H1 (cell line): Measurements from ENCODE around the gene PLPP2. TPM values are rescaled to one million over a fixed set of nuclear protein-coding genes. Genes with fewer than 3 reads are reported as not detected.

ENCODE experiments used
- CTCF ChIA-PET: fragments of 300-600 bp; sonication (Branson Sonifier 250); formaldehyde crosslinking; loops from one replicate; lab custom pipeline; 2021; ENCODE audit not compliant: partially characterized antibody; lab: Charles Lee
- POLR2A ChIA-PET: fragments of 300-600 bp; sonication (Branson Sonifier 250); formaldehyde crosslinking; loops from one replicate; lab custom pipeline; 2021; ENCODE audit warnings: inconsistent platforms; ENCODE audit not compliant: partially characterized antibody; lab: Charles Lee
- DNase-seq, 2 experiments: peaks; one replicate each; pipeline versions ENCODE4 v3.0.0 to v3.0.0-alpha.2; 2010 to 2022; ENCODE audit warnings: low spot score in 2 of 2, low read depth in 1 of 2, mixed read lengths in 1 of 2
- FAIRE-seq: peaks from 2 replicates; lab custom pipeline; 2011; peaks lifted over from hg19 to GRCh38; lab: Jason Lieb, UNC
- H2AFZ ChIP-seq: 2 replicates; pipeline ENCODE4 v1.8.1; 2012; ENCODE audit warnings: low read length, inconsistent platforms
- H2AK5ac ChIP-seq: 2 replicates; pipeline ENCODE4 v1.6.1; 2013; ENCODE audit warnings: low read depth, low read length
- H2BK120ac ChIP-seq: replicated peaks from 2 replicates; pipeline ENCODE3; 2013; ENCODE audit warnings: low read depth, low read length, inconsistent platforms
- H2BK12ac ChIP-seq: 2 replicates; pipeline ENCODE4 v1.6.1; 2013; ENCODE audit warnings: low read depth, low read length
- H2BK15ac ChIP-seq: 2 replicates; pipeline ENCODE4 v1.6.1; 2013; ENCODE audit warnings: low read length
- H2BK20ac ChIP-seq: 2 replicates; pipeline ENCODE4 v1.6.1; 2013; ENCODE audit warnings: low read length
- H2BK5ac ChIP-seq: 2 replicates; pipeline ENCODE4 v1.6.1; 2013; ENCODE audit warnings: low read depth, low read length
- H3K14ac ChIP-seq: 2 replicates; pipeline ENCODE4 v1.6.1; 2013; ENCODE audit warnings: inconsistent platforms; ENCODE audit not compliant: insufficient read length
- H3K18ac ChIP-seq: 2 replicates; pipeline ENCODE4 v1.6.1; 2013; ENCODE audit warnings: low read length; ENCODE audit errors: extremely low read depth
- H3K23ac ChIP-seq: 2 replicates; pipeline ENCODE4 v1.6.1; 2013; ENCODE audit warnings: inconsistent platforms; ENCODE audit not compliant: insufficient read length
- H3K23me2 ChIP-seq: 2 replicates; pipeline ENCODE4 v1.6.1; 2013; ENCODE audit warnings: low read depth, low read length
- H3K27ac ChIP-seq: 2 replicates; pipeline ENCODE4 v1.6.1; 2011; ENCODE audit warnings: low read depth, low read length, inconsistent platforms
- H3K27me3 ChIP-seq, 4 experiments: replicated peaks in 1 of 4; 1 replicate in 1 of 4; 2 replicates in 3 of 4; pipeline versions ENCODE4 v1.6.1 to v1.8.1; 2011 to 2013; ENCODE audit warnings: low read length in 3 of 4, mild to moderate bottlenecking in 3 of 4, inconsistent platforms in 2 of 4, mixed read lengths in 2 of 4, moderate library complexity in 1 of 4; ENCODE audit not compliant: control insufficient read depth in 3 of 4, insufficient read depth in 3 of 4; ENCODE audit errors: extremely low read depth in 1 of 4
- H3K36me3 ChIP-seq, 4 experiments: 2 replicates each; pipeline versions ENCODE4 v1.6.1 to v1.8.1; 2011 to 2013; ENCODE audit warnings: mild to moderate bottlenecking in 4 of 4, low read length in 3 of 4, moderate library complexity in 2 of 4, control low read depth in 1 of 4, inconsistent platforms in 1 of 4; ENCODE audit not compliant: insufficient read depth in 4 of 4, control insufficient read depth in 2 of 4
- H3K4ac ChIP-seq: replicated peaks from 2 replicates; pipeline ENCODE3; 2013; ENCODE audit warnings: low read length, low read depth, mixed read lengths, inconsistent platforms; ENCODE audit not compliant: insufficient read length
- H3K4me1 ChIP-seq, 4 experiments: replicated peaks in 1 of 4; 1 replicate in 1 of 4; 2 replicates in 3 of 4; pipeline versions ENCODE4 v1.6.1 to v1.8.1; 2011 to 2013; ENCODE audit warnings: low read length in 3 of 4, inconsistent platforms in 2 of 4, mixed read lengths in 1 of 4; ENCODE audit not compliant: insufficient read depth in 4 of 4, control insufficient read depth in 3 of 4
- H3K4me2 ChIP-seq, 2 experiments: 2 replicates each; pipeline versions ENCODE4 v1.6.1 to v1.8.1; 2011 to 2013; ENCODE audit warnings: low read depth in 2 of 2, low read length in 2 of 2, control low read depth in 1 of 2, inconsistent platforms in 1 of 2, mild to moderate bottlenecking in 1 of 2; ENCODE audit not compliant: insufficient read depth in 1 of 2
- H3K4me3 ChIP-seq, 4 experiments: fragments of 200-600, 300-600 bp in 1 of 4; sonication (generic), shearing (Covaris generic), sonication (Bioruptor Twin) in 1 of 4; 2 replicates each; pipeline versions ENCODE4 v1.5.1 to v1.8.1; 2011 to 2016; ENCODE audit warnings: low read length in 4 of 4, low read depth in 3 of 4, control low read depth in 2 of 4, inconsistent platforms in 2 of 4, mild to moderate bottlenecking in 2 of 4, mixed read lengths in 1 of 4, moderate library complexity in 1 of 4; ENCODE audit not compliant: insufficient read depth in 2 of 4; ENCODE audit errors: extremely low read depth in 1 of 4
- H3K56ac ChIP-seq: replicated peaks from 2 replicates; pipeline ENCODE3; 2013; ENCODE audit warnings: low read depth, mild to moderate bottlenecking, mixed read lengths, low read length, inconsistent platforms; ENCODE audit not compliant: insufficient read length
- H3K79me1 ChIP-seq: 2 replicates; pipeline ENCODE4 v1.6.1; 2013; ENCODE audit warnings: low read depth, low read length, control low read depth
- H3K79me2 ChIP-seq, 2 experiments: 2 replicates each; pipeline versions ENCODE4 v1.6.1 to v1.8.1; 2012 to 2013; ENCODE audit warnings: low read length in 2 of 2, mild to moderate bottlenecking in 2 of 2, inconsistent platforms in 1 of 2; ENCODE audit not compliant: insufficient read depth in 2 of 2, control insufficient read depth in 1 of 2
- H3K9ac ChIP-seq, 4 experiments: replicated peaks in 1 of 4; 1 replicate in 1 of 4; 2 replicates in 3 of 4; pipeline versions ENCODE4 v1.6.1 to v1.8.1; 2011 to 2013; ENCODE audit warnings: low read depth in 3 of 4, low read length in 3 of 4, control low read depth in 2 of 4, mild to moderate bottlenecking in 2 of 4, moderate library complexity in 2 of 4, inconsistent platforms in 1 of 4; ENCODE audit errors: extremely low read depth in 1 of 4
- H3K9me3 ChIP-seq, 2 experiments: 2 replicates each; pipeline versions ENCODE4 v1.6.1 to v1.8.1; 2012 to 2013; ENCODE audit warnings: mild to moderate bottlenecking in 2 of 2, moderate library complexity in 2 of 2, control low read depth in 1 of 2, inconsistent platforms in 1 of 2, low read depth in 1 of 2, low read length in 1 of 2, mixed read lengths in 1 of 2; ENCODE audit not compliant: insufficient read depth in 2 of 2
- H4K20me1 ChIP-seq, 2 experiments: replicated peaks in 1 of 2; 2 replicates each; pipeline versions ENCODE3 to v1.8.1; 2011 to 2013; ENCODE audit warnings: inconsistent platforms in 2 of 2, low read length in 2 of 2, mild to moderate bottlenecking in 1 of 2; ENCODE audit not compliant: insufficient read depth in 2 of 2, control insufficient read depth in 1 of 2
- H4K5ac ChIP-seq: 2 replicates; pipeline ENCODE4 v1.6.1; 2013; ENCODE audit warnings: low read length, low read depth, mixed read lengths, inconsistent platforms; ENCODE audit not compliant: insufficient read length
- H4K8ac ChIP-seq: 2 replicates; pipeline ENCODE4 v1.8.0; 2013; ENCODE audit warnings: mild to moderate bottlenecking, moderate library complexity, low read length, inconsistent platforms; ENCODE audit not compliant: insufficient read depth; ENCODE audit errors: extremely low read depth
- H4K91ac ChIP-seq: replicated peaks from 2 replicates; pipeline ENCODE3; 2013; ENCODE audit warnings: low read length, mixed read lengths, inconsistent platforms; ENCODE audit not compliant: insufficient read length
- BRCA1 ChIP-seq: IDR thresholded peaks from 2 replicates; pipeline ENCODE4 v1.6.1; 2012; ENCODE audit warnings: low read depth, low read length, improper control_type of control experiment
- CEBPB ChIP-seq: IDR thresholded peaks from 2 replicates; pipeline ENCODE4 v1.6.1; 2012; ENCODE audit warnings: low read depth, low read length
- CHD2 ChIP-seq: IDR thresholded peaks from 2 replicates; pipeline ENCODE4 v1.6.1; 2012; ENCODE audit warnings: low read length, improper control_type of control experiment
- EP300 ChIP-seq, 2 experiments: IDR thresholded peaks; 1 replicate in 1 of 2; 2 replicates in 1 of 2; pipeline ENCODE4 v1.6.1; 2011 to 2012; ENCODE audit warnings: low read depth in 2 of 2, low read length in 2 of 2, mild to moderate bottlenecking in 2 of 2, borderline replicate concordance in 1 of 2, inconsistent platforms in 1 of 2, moderate library complexity in 1 of 2
- JUN ChIP-seq: IDR thresholded peaks from 2 replicates; pipeline ENCODE4 v1.6.1; 2011; ENCODE audit warnings: low read depth, mild to moderate bottlenecking, improper control_type of control experiment, low read length
- KDM1A ChIP-seq: fragments of 200-600, 300-600 bp; sonication (generic); IDR thresholded peaks from 2 replicates; pipeline ENCODE4 v1.7.1; 2016; ENCODE audit warnings: mild to moderate bottlenecking, low read length, borderline replicate concordance
- KDM5A ChIP-seq: fragments of 200-600 bp; IDR thresholded peaks from 2 replicates; pipeline ENCODE4 v1.7.1; 2012; ENCODE audit warnings: mild to moderate bottlenecking, low read length, inconsistent platforms, mixed read lengths
- NANOG ChIP-seq: IDR thresholded peaks from 2 replicates; pipeline ENCODE4 v1.6.1; 2011; ENCODE audit warnings: low read length, low read depth, mild to moderate bottlenecking, inconsistent platforms; ENCODE audit not compliant: insufficient read depth, poor library complexity, severe bottlenecking
- NRF1 ChIP-seq: IDR thresholded peaks from 2 replicates; pipeline ENCODE4 v1.6.1; 2011; ENCODE audit warnings: mild to moderate bottlenecking, low read depth, low read length, improper control_type of control experiment
- POU5F1 ChIP-seq: IDR thresholded peaks from 2 replicates; pipeline ENCODE4 v1.6.1; 2011; ENCODE audit warnings: low read depth, mild to moderate bottlenecking, low read length, moderate library complexity
- RFX5 ChIP-seq: IDR thresholded peaks from 2 replicates; pipeline ENCODE4 v1.6.1; 2011; ENCODE audit warnings: low read depth, low read length, improper control_type of control experiment, borderline replicate concordance
- SIRT6 ChIP-seq: IDR thresholded peaks from one replicate; pipeline ENCODE4 v1.7.1; 2012; ENCODE audit warnings: low read length, inconsistent platforms
- SP1 ChIP-seq: IDR thresholded peaks from 2 replicates; pipeline ENCODE4 v1.6.1; 2011; ENCODE audit warnings: low read depth, low read length
- SP4 ChIP-seq: IDR thresholded peaks from 2 replicates; pipeline ENCODE4 v1.6.1; 2012; ENCODE audit warnings: low read length, inconsistent platforms
- SRF ChIP-seq: IDR thresholded peaks from 2 replicates; pipeline ENCODE4 v1.6.1; 2011; ENCODE audit warnings: mild to moderate bottlenecking, low read depth, low read length, moderate library complexity
- TAF1 ChIP-seq: IDR thresholded peaks from 2 replicates; pipeline ENCODE4 v1.6.1; 2011; ENCODE audit warnings: mild to moderate bottlenecking, low read depth, low read length
- WGBS, 2 experiments: shearing (Covaris generic) in 1 of 2; methylation state at CpG; one replicate each; pipeline versions ENCODE4 v1.1.6 to v1.1.7; 2013 to 2015; ENCODE audit warnings: low lambda C conversion rate in 2 of 2, mixed read lengths in 2 of 2, inconsistent platforms in 1 of 2, low coverage in 1 of 2, missing lambda C conversion rate in 1 of 2; ENCODE audit not compliant: insufficient replicate concordance in 2 of 2, insufficient coverage in 1 of 2, insufficient read length in 1 of 2; ENCODE audit errors: extremely low coverage in 1 of 2, missing lambda C conversion rate in 1 of 2; 5-methylcytosine and 5-hydroxymethylcytosine counted together
- polyA plus RNA-seq, 7 experiments: library from polyadenylated mRNA; depleted of rRNA in 3 of 7; stranded (reverse) in 5 of 7; unstranded in 2 of 7; fragments of >200 nt in 5 of 7; fragments of 200-250 nt in 2 of 7; gene quantifications; 1 replicate in 5 of 7; 2 replicates in 1 of 7; 4 replicates in 1 of 7; pipeline versions ENCODE4 v1.2.1 to v1.2.3, GENCODE V29; 2011 to 2013; ENCODE audit warnings: missing spikeins in 2 of 7, mixed read lengths in 2 of 7
- total RNA-seq: library from RNA; stranded (reverse); fragmentation: NEBNext Ultra II Directional; extraction: Animal tissue kit (Norgen Biotek cat#: 25700); gene quantifications from 2 replicates; pipeline ENCODE4 v1.2.1, GENCODE V29; 2021

The PLPP2 gene
- total and polyA plus RNA-seq, 2 of the 8 experiments (the other 6 are each of a cell fraction or from before 2014, with no cell fraction given), result 101 to 195 TPM

GRCh38 chr19:283395-283794 lies 7.8 kb downstream of the PLPP2 start:
- ChIA-PET POLR2A (interaction anchor here (0.9 to 3.1 kb wide), 3 partner anchors 12 to 44 kb away, joined by 3 to 8 read pairs (median 5); no protein-coding TSS in a partner anchor), CTCF (interaction anchor here (0.8 to 2.5 kb wide), 2 partner anchors 9 to 16 kb away, joined by 4 to 8 read pairs; no protein-coding TSS in a partner anchor)
- H3K4me1 ChIP-seq, result peaks cover 2 to 12% (median 4%) of the 10 kb centered on the region in 4 experiments
- no peak overlapping the region for H4K91ac ChIP-seq
- H3K14ac ChIP-seq, result no peak overlapping the region
- DNase-seq (no peak), FAIRE-seq (no peak)
- no peak overlapping the region for H2BK20ac ChIP-seq
- H2BK5ac ChIP-seq, result no peak overlapping the region
- no peak overlapping the region for H3K4ac ChIP-seq
- H2BK120ac ChIP-seq, result no peak overlapping the region
- H2AFZ ChIP-seq, result no peak overlapping the region
- H3K56ac ChIP-seq, result no peak overlapping the region
- no peak overlapping the region for H2BK12ac ChIP-seq
- no peak overlapping the region for H4K5ac ChIP-seq
- H3K4me3 ChIP-seq, result no peak overlapping the region
- no peak overlapping the region for H3K18ac ChIP-seq
- no peaks in the 10 kb centered on the region for H3K23me2 ChIP-seq
- H2BK15ac ChIP-seq, result no peak overlapping the region
- H4K8ac ChIP-seq, result no peak overlapping the region
- H3K79me2 ChIP-seq, result peaks cover 0 to 14% of the 10 kb centered on the region in 2 experiments; a peak in 3 of 4 replicates
- H3K4me2 ChIP-seq, result no peak overlapping the region
- no peaks in the 10 kb centered on the region for H3K27me3 ChIP-seq
- peaks cover 8 to 47% (median 11%) of the 10 kb centered on the region in 4 experiments; a peak in 7 of 8 replicates for H3K36me3 ChIP-seq
- no peak overlapping the region for H3K27ac ChIP-seq
- no peak overlapping the region for H3K23ac ChIP-seq
- H4K20me1 ChIP-seq, result peaks cover 0 to 4% of the 10 kb centered on the region in 2 experiments
- no peak overlapping the region for H3K9ac ChIP-seq
- H3K9me3 ChIP-seq, result no peaks in the 10 kb centered on the region
- H2AK5ac ChIP-seq, result no peak overlapping the region
- 95% methylated on average over 10 of the region's 10 CpGs; no CpG with 5 or more reads in 1 of the 2 experiments for WGBS, 2 experiments
- H3K79me1 ChIP-seq, result peaks cover 3% of the 10 kb centered on the region; the same call in 1 of the 2 replicates
- TF ChIP-seq SP4 (no peak), SP1 (no peak), EP300 (IDR thresholded peaks at IDR 0.05; ENCODE audit: borderline replicate concordance in 1 of 2, low read depth in 2 of 2, low read length in 2 of 2) (no peak), KDM1A (no peak), TAF1 (no peak), KDM5A (no peak), NANOG (no peak), SRF (no peak), SIRT6 (no peak), CEBPB (no peak), POU5F1 (no peak), NRF1 (no peak), JUN (no peak), BRCA1 (no peak), RFX5 (no peak), CHD2 (no peak)
